ENCODE results near the gene ANK2. TPM values are rescaled to one million over a fixed set of nuclear protein-coding genes. Genes with fewer than 3 reads are reported as not detected.

Gene ANK2
- total RNA-seq, 1 donor from 2014 or later, result 77.8 TPM

DNA sequence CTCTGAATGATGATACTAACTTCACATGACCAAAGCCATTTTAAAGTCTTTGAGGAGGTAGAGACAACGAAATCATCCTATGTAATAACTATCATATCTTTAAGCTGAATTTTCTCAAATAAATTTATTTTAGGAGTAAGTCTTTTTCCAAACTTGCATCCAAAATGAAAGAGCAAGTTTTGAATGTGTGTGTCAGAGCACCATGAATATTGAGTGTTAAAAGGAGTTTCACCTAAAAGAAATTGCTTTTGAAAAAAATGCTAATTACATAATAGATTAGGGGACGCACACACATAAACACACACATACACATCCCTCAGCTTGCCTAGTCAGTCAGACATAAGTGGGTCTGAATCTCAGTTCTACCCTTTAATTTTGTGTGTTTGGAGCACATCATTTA lies 1.9 kb downstream of the ANK2 start:
- no peak overlapping the region for H3K27ac Mint-ChIP-seq (ENCODE audit: unreplicated experiment)
- H3K4me2 ChIP-seq (ENCODE audit: low read length), result no peak overlapping the region
- H3K4me1 Mint-ChIP-seq (ENCODE audit: low read depth, unreplicated experiment), result peaks cover 11% of the 10 kb centered on the region
- DNase-seq (ENCODE audit: low read depth) (no peak), FAIRE-seq (no peak)
- H3K4me3 Mint-ChIP-seq (ENCODE audit: unreplicated experiment), result no peak overlapping the region
- no peaks in the 10 kb centered on the region for H3K79me2 ChIP-seq (ENCODE audit: insufficient read depth, low read length)
- H3K9ac ChIP-seq (ENCODE audit: low read length), result no peak overlapping the region
- no peaks in the 10 kb centered on the region for H3K9me3 ChIP-seq (ENCODE audit: insufficient read depth, low read depth, low read length)
- H2AFZ ChIP-seq (ENCODE audit: low read depth, low read length), result no peak overlapping the region
- H3K27ac ChIP-seq (ENCODE audit: low read depth, low read length), result no peak overlapping the region
- no peaks in the 10 kb centered on the region for H3K9me3 Mint-ChIP-seq (ENCODE audit: unreplicated experiment)
- H3K4me1 ChIP-seq (ENCODE audit: insufficient read depth, low read length), result peaks cover 8% of the 10 kb centered on the region
- H3K4me3 ChIP-seq (ENCODE audit: insufficient read depth, low read depth, low read length), result no peak overlapping the region
- H3K36me3 Mint-ChIP-seq (ENCODE audit: low read depth, unreplicated experiment), result peaks cover 4% of the 10 kb centered on the region
- H3K36me3 ChIP-seq (ENCODE audit: insufficient read depth, low read length), result no peaks in the 10 kb centered on the region
- no peaks in the 10 kb centered on the region for H3K27me3 Mint-ChIP-seq (ENCODE audit: low read depth, unreplicated experiment)
- H3K27me3 ChIP-seq (ENCODE audit: insufficient read depth, low read length), result no peaks in the 10 kb centered on the region
- TF ChIP-seq, protein P1, sequence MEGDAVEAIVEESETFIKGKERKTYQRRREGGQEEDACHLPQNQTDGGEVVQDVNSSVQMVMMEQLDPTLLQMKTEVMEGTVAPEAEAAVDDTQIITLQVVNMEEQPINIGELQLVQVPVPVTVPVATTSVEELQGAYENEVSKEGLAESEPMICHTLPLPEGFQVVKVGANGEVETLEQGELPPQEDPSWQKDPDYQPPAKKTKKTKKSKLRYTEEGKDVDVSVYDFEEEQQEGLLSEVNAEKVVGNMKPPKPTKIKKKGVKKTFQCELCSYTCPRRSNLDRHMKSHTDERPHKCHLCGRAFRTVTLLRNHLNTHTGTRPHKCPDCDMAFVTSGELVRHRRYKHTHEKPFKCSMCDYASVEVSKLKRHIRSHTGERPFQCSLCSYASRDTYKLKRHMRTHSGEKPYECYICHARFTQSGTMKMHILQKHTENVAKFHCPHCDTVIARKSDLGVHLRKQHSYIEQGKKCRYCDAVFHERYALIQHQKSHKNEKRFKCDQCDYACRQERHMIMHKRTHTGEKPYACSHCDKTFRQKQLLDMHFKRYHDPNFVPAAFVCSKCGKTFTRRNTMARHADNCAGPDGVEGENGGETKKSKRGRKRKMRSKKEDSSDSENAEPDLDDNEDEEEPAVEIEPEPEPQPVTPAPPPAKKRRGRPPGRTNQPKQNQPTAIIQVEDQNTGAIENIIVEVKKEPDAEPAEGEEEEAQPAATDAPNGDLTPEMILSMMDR (IDR thresholded peaks at IDR 0.05; ENCODE audit: insufficient read depth, low read depth, low read length), result no peak
- TF ChIP-seq EZH2 (IDR thresholded peaks at IDR 0.05; ENCODE audit: insufficient read depth, low read length), result no peak
- H4K20me1 ChIP-seq (ENCODE audit: insufficient read depth, low read length), result no peaks in the 10 kb centered on the region

DNA sequence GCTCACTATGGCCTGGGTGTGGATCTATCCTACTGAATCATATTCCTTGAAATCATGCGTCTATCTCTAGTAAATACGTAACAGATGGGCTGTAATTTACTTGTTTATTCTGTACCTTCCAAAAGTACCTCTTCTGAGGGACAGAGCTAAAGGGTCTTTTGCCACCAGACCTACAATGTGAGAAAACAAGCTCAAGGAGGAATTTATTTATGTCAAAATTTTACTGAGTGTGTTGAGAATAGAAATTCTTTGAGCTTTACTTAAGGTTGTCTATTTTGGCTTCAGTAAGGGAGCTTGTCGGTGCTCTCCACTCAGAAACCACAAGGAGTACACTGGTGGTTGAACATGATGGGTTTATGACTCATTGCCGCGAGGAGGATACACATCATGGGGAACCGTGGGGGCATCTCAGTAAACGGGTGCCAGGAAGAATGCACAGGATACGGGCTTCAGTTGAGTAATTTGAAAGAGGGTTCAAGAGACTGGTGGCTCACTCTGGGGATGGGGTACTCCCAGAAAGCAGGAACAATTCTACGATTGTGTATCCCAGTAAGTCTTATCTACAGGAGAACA lies 3.0 kb downstream of the ANK2 start:
- H3K27ac Mint-ChIP-seq (ENCODE audit: unreplicated experiment), result peak overlapping the region; percentile 9
- H3K27ac ChIP-seq (ENCODE audit: low read depth, low read length), result no peak overlapping the region
- no peak overlapping the region for H2AFZ ChIP-seq (ENCODE audit: low read depth, low read length)
- no peaks in the 10 kb centered on the region for H3K9me3 ChIP-seq (ENCODE audit: insufficient read depth, low read depth, low read length)
- H3K9ac ChIP-seq (ENCODE audit: low read length), result no peak overlapping the region
- no peaks in the 10 kb centered on the region for H3K36me3 ChIP-seq (ENCODE audit: insufficient read depth, low read length)
- FAIRE-seq (peak; percentile 54), DNase-seq (ENCODE audit: low read depth) (peak; percentile 86)
- no peaks in the 10 kb centered on the region for H4K20me1 ChIP-seq (ENCODE audit: insufficient read depth, low read length)
- TF ChIP-seq, protein P1 (IDR thresholded peaks at IDR 0.05; ENCODE audit: insufficient read depth, low read depth, low read length), result no peak
- no peak for TF ChIP-seq EZH2 (IDR thresholded peaks at IDR 0.05; ENCODE audit: insufficient read depth, low read length)
- H3K4me3 ChIP-seq (ENCODE audit: insufficient read depth, low read depth, low read length), result no peak overlapping the region
- no peaks in the 10 kb centered on the region for H3K36me3 Mint-ChIP-seq (ENCODE audit: low read depth, unreplicated experiment)
- H3K4me3 Mint-ChIP-seq (ENCODE audit: unreplicated experiment), result no peak overlapping the region
- H3K27me3 ChIP-seq (ENCODE audit: insufficient read depth, low read length), result no peaks in the 10 kb centered on the region
- H3K4me1 Mint-ChIP-seq (ENCODE audit: low read depth, unreplicated experiment), result peaks cover 13% of the 10 kb centered on the region
- H3K79me2 ChIP-seq (ENCODE audit: insufficient read depth, low read length), result no peaks in the 10 kb centered on the region
- H3K4me1 ChIP-seq (ENCODE audit: insufficient read depth, low read length), result peaks cover 8% of the 10 kb centered on the region
- H3K9me3 Mint-ChIP-seq (ENCODE audit: unreplicated experiment), result no peaks in the 10 kb centered on the region
- H3K4me2 ChIP-seq (ENCODE audit: low read length), result peak overlapping the region; percentile 19
- no peaks in the 10 kb centered on the region for H3K27me3 Mint-ChIP-seq (ENCODE audit: low read depth, unreplicated experiment)

DNA sequence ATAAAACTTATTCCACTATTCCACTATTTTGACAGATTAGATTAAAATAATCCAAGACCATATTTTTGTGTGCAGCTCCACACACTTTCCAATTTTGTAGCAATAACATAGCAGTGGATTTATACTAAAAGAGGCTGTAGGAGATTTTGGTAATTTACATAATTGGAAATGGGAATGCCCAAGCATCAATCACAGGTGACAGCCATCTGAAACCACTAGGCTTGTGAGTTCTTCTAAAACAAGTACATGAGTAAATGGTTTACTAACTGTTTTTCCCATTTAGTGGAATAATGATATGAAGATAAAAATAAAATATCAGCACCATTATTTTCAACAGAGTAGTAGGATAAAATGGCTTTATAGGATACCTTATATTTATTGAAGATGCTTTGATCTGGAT lies 4.4 kb downstream of the ANK2 start:
- Mint-ChIP-seq H3K9me3 (ENCODE audit: unreplicated experiment) (no peaks in the 10 kb centered on the region), H3K27me3 (ENCODE audit: low read depth, unreplicated experiment) (no peaks in the 10 kb centered on the region), H3K4me3 (ENCODE audit: unreplicated experiment) (no peak overlapping the region), H3K27ac (ENCODE audit: unreplicated experiment) (no peak overlapping the region), H3K4me1 (ENCODE audit: low read depth, unreplicated experiment) (peaks cover 22% of the 10 kb centered on the region), H3K36me3 (ENCODE audit: low read depth, unreplicated experiment) (no peaks in the 10 kb centered on the region)
- Histone ChIP-seq H4K20me1 (ENCODE audit: insufficient read depth, low read length) (no peaks in the 10 kb centered on the region), H3K36me3 (ENCODE audit: insufficient read depth, low read length) (no peaks in the 10 kb centered on the region), H3K9me3 (ENCODE audit: insufficient read depth, low read depth, low read length) (no peaks in the 10 kb centered on the region), H3K27ac (ENCODE audit: low read depth, low read length) (no peak overlapping the region), H3K9ac (ENCODE audit: low read length) (no peak overlapping the region), H3K4me1 (ENCODE audit: insufficient read depth, low read length) (peaks cover 11% of the 10 kb centered on the region), H3K27me3 (ENCODE audit: insufficient read depth, low read length) (no peaks in the 10 kb centered on the region), H3K4me2 (ENCODE audit: low read length) (no peak overlapping the region), H3K4me3 (ENCODE audit: insufficient read depth, low read depth, low read length) (no peak overlapping the region), H2AFZ (ENCODE audit: low read depth, low read length) (no peak overlapping the region), H3K79me2 (ENCODE audit: insufficient read depth, low read length) (no peaks in the 10 kb centered on the region)
- TF ChIP-seq, protein P1 (IDR thresholded peaks at IDR 0.05; ENCODE audit: insufficient read depth, low read depth, low read length), result no peak
- no peak for TF ChIP-seq EZH2 (IDR thresholded peaks at IDR 0.05; ENCODE audit: insufficient read depth, low read length)
- no peak for FAIRE-seq
- no peak for DNase-seq (ENCODE audit: low read depth)

All from astrocyte (in vitro differentiated cells and primary cell).